Activated CD4-positive, alpha-beta T cell treated with anti-CD3 and anti-CD28 coated beads, Interleukin-2, amount 10 ng/mL, durations not matched to agents 7 days and 5 days (primary cell): ENCODE data around the gene SHC4. TPM values are rescaled to one million over a fixed set of nuclear protein-coding genes. Genes with fewer than 3 reads are reported as not detected.

ENCODE experiments used
- CTCF ChIA-PET: fragments of 350-600 bp; sonication (Branson Sonifier 250); formaldehyde crosslinking; loops from one replicate; lab custom pipeline; 2021; ENCODE audit warnings: antibody characterized with exemption; lab: Charles Lee
- POLR2A ChIA-PET: fragments of 350-600 bp; sonication (Branson Sonifier 250); formaldehyde crosslinking; loops from one replicate; lab custom pipeline; 2021; ENCODE audit warnings: antibody characterized with exemption; lab: Charles Lee
- DNase-seq: peaks from one replicate; pipeline ENCODE4 v3.0.0-alpha.2; 2020
- H3K27ac Mint-ChIP-seq: one replicate; pipeline ENCODE4 v1.8.0; 2021; ENCODE audit warnings: mild to moderate bottlenecking, moderate library complexity, mixed read lengths
- H3K27me3 Mint-ChIP-seq: one replicate; pipeline ENCODE4 v1.8.0; 2021; ENCODE audit warnings: mixed read lengths
- H3K36me3 Mint-ChIP-seq: one replicate; pipeline ENCODE4 v1.8.0; 2021; ENCODE audit warnings: low read depth, mixed read lengths
- H3K4me1 Mint-ChIP-seq: one replicate; pipeline ENCODE4 v1.8.0; 2021; ENCODE audit warnings: mixed read lengths
- H3K4me3 Mint-ChIP-seq: one replicate; pipeline ENCODE4 v1.8.0; 2021; ENCODE audit warnings: mild to moderate bottlenecking, moderate library complexity, mixed read lengths
- H3K9me3 Mint-ChIP-seq: one replicate; pipeline ENCODE4 v1.8.0; 2021; ENCODE audit warnings: mixed read lengths
- total RNA-seq, 2 experiments: library from RNA; stranded (reverse); gene quantifications; one replicate each; pipeline ENCODE4 v1.2.3, GENCODE V29; 2021

Gene SHC4
- total RNA-seq, 2 experiments from 2014 or later = 0.30 to 0.46 TPM

DNA sequence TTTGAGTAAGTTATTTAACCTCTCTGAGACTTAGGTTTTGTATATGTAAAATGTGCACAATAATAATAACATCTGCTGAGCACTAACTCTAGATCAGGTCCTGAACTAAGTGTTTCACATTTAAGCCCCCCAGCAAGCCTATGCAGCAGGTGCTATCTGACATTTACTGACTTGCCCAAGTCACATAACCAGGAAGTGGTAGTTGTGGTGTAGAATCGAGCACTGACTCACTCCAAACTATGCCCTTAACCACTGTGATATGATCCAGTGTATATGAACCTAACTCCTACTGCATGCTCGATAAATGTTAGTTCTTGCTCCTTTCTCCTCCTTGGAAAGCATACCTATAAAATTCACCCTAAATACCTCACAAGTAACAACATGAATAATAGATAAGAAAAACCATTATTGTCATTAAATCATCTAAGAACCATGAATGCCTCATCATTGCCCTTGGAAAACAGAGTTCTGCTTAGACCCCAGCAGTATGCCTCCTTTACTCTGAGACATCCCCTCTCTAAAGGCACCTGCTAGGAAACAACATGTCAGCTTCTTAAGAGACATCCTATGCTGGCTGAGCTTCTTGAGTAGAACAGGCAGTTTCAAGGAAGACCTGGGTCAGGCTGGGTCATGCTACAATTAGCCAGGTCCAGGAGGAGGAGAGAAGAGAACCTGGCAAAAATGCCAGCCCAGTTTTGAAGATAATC, 3.0 kb upstream of the SHC4 start:
- H3K27ac Mint-ChIP-seq = peak overlapping the region; percentile 79
- POLR2A ChIA-PET = interaction anchor here (1.2 kb wide), 1 partner anchor 9 kb away, joined by 3 read pairs; no protein-coding TSS in a partner anchor
- H3K36me3 Mint-ChIP-seq = peaks cover 2% of the 10 kb centered on the region
- H3K4me3 Mint-ChIP-seq = no peak overlapping the region
- CTCF ChIA-PET = interaction anchor here (0.6 to 7.9 kb wide), 16 partner anchors 9 to 1225 kb away, joined by 3 to 88 read pairs (median 3); partner anchors contain the start of gene EID1
- peak; percentile 61 for DNase-seq
- H3K4me1 Mint-ChIP-seq = peaks cover 45% of the 10 kb centered on the region
- no peaks in the 10 kb centered on the region for H3K9me3 Mint-ChIP-seq
- peaks cover 33% of the 10 kb centered on the region for H3K27me3 Mint-ChIP-seq

DNA sequence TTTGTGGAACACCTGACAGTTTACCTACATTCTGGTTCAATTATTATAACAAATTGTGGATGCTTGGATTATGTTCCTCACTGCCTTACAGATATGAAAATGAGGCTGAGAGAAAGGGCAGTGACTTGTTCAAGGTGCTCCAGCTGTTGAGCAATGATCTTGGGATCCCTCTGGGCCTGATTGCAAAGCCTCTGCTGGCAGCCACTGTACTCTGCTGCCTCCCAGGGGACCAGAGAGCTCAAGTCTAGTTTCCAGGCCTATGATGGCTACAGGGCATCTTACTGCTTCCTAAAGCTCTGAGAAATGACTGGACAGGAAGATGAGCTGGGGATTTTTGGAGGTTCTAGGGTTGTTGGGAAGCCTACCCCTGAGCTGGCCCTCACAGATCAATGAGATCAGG, 2.3 kb upstream of the SHC4 start:
- Mint-ChIP-seq H3K4me3 (no peak overlapping the region), H3K36me3 (peaks cover 2% of the 10 kb centered on the region), H3K9me3 (no peaks in the 10 kb centered on the region), H3K27ac (peak overlapping the region; percentile 43), H3K4me1 (peaks cover 45% of the 10 kb centered on the region), H3K27me3 (peaks cover 41% of the 10 kb centered on the region)
- no peak for DNase-seq
- POLR2A ChIA-PET = interaction anchor here (0.7 kb wide), 1 partner anchor 10 kb away, joined by 3 read pairs; no protein-coding TSS in a partner anchor
- CTCF ChIA-PET = interaction anchor here (0.6 to 7.9 kb wide), 13 partner anchors 9 to 111 kb away, joined by 3 to 88 read pairs (median 3); partner anchors contain the start of gene EID1

DNA sequence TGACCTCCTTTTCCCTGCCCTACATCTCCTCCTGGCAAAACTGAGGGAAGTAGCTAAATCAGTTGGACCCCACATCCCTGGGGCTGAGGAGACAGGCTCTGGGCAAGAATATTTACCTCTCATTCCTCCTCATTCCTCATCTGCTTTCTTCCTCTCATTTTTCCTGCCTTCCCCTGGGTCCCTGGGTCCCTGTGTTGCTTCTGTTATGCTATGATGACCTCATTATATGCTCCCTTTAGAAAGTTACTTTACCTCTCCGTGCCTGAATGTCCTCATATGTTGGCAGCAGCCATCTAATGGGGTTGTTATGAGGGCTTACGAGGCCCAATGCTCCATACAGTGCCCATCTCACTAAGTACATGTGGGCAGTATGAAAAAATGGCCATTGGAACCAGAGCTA, 1.2 kb upstream of the SHC4 start:
- Mint-ChIP-seq H3K4me1 (peaks cover 45% of the 10 kb centered on the region), H3K36me3 (peaks cover 2% of the 10 kb centered on the region), H3K9me3 (no peaks in the 10 kb centered on the region), H3K27me3 (peaks cover 41% of the 10 kb centered on the region), H3K27ac (peak overlapping the region; percentile 36), H3K4me3 (peak overlapping the region; percentile 12)
- ChIA-PET POLR2A (interaction anchor here (0.5 to 0.7 kb wide), 2 partner anchors 87 to 301 kb away, joined by 3 read pairs; partner anchors contain the start of gene EID1), CTCF (interaction anchor here (0.6 to 7.9 kb wide), 8 partner anchors 8 to 105 kb away, joined by 3 to 88 read pairs (median 4); no protein-coding TSS in a partner anchor)
- DNase-seq = no peak

DNA sequence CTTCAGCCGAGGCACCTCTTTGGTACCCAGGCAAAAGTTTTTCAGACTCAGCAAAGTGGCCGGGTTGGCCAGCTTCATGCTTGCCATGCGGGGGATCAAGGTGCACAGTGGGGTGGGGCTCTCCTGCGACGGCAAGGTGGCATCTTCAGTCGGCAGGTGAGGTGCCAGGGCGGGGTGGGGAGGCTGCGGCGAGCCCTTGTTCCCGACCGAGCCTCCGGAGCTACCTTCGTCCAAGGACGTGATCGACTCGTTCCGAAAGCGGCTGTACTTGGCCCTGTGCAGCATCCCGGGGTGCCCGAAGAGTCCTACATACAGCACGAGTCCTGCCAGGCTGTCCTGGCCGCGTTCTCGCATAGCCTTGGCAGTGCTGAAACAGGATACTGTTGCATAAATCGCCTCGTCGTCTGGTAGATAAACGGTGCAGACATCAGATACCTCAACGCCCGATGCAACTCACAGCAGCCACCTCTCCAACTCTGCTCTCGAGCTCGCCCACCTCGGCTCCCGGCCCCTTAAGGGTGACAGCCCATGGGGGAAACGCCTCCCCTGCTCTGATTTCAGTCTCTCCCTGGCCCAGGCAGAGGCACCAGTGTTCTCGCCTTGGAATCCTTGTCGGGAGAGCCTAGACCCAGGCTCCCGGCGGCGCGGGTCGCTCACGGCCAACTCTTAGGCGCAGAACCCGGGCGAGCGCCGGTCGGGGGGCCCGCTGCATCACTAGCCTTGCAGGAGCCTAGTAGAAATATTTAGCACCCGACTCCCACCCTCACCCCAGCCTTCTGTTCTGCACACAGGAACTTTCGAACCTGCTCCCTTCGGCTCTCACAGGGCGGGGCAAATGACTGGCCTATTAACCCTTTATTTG, 826 bp downstream of the SHC4 start:
- H3K9me3 Mint-ChIP-seq = no peaks in the 10 kb centered on the region
- peaks cover 45% of the 10 kb centered on the region for H3K27me3 Mint-ChIP-seq
- peak overlapping the region; percentile 63 for H3K4me3 Mint-ChIP-seq
- no peak overlapping the region for H3K27ac Mint-ChIP-seq
- no peak for DNase-seq
- H3K36me3 Mint-ChIP-seq = peaks cover 2% of the 10 kb centered on the region
- CTCF ChIA-PET = interaction anchor here (1.2 to 7.9 kb wide), 8 partner anchors 10 to 39 kb away, joined by 3 to 88 read pairs (median 4); no protein-coding TSS in a partner anchor
- POLR2A ChIA-PET = interaction anchor here (0.6 kb wide), 1 partner anchor 245 kb away, joined by 3 read pairs; no protein-coding TSS in a partner anchor
- H3K4me1 Mint-ChIP-seq = peaks cover 45% of the 10 kb centered on the region

DNA sequence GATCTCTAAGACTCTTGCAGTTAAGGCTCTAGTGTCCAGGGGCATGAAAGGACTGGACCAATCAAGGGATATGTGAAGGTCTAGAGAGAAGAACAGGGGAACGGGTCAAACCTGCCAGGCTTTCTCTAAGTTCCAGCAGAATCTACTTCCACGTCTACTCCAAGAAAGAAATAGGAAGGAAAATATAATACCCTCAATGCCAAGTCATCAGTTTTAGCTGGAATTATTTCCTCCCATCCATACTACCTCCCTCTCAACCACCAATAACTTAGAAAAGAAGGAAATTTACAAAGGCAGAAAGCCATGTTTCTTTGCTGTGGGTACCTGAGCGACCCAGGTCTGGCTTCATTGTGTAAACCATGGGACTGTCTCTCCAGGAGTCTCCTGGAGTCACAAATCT, 7.8 kb downstream of the SHC4 start:
- Mint-ChIP-seq H3K27ac (no peak overlapping the region), H3K4me1 (no peaks in the 10 kb centered on the region), H3K27me3 (peaks cover 27% of the 10 kb centered on the region), H3K4me3 (no peak overlapping the region), H3K9me3 (no peaks in the 10 kb centered on the region), H3K36me3 (no peaks in the 10 kb centered on the region)
- CTCF ChIA-PET = interaction anchor here (0.9 kb wide), 1 partner anchor 20 kb away, joined by 3 read pairs; no protein-coding TSS in a partner anchor
- no peak for DNase-seq
- POLR2A ChIA-PET = no interaction called here

DNA sequence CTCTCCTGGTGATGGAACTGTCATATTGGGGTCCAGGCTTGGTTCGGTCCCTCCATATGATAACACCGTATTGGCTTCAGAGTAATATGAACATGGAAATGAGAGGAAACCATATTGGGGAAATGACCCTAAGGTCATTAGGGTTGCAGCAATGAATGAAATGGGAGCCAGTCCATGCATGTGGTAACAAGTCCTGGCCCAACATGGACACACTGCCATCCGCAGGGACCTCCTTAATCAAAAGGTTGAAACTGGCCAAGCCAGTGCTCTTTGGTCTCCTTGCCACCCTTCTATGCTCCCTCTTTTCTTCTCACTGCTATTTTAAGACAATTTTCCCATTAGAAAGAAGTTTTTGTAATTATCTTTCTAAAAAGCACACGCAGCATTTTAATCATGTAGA, 8.3 kb downstream of the SHC4 start:
- no peaks in the 10 kb centered on the region for H3K9me3 Mint-ChIP-seq
- DNase-seq = no peak
- ChIA-PET POLR2A (no interaction called here), CTCF (interaction anchor here (0.9 kb wide), 1 partner anchor 20 kb away, joined by 3 read pairs; no protein-coding TSS in a partner anchor)
- H3K36me3 Mint-ChIP-seq = no peaks in the 10 kb centered on the region
- no peak overlapping the region for H3K4me3 Mint-ChIP-seq
- no peaks in the 10 kb centered on the region for H3K4me1 Mint-ChIP-seq
- no peak overlapping the region for H3K27ac Mint-ChIP-seq
- peaks cover 26% of the 10 kb centered on the region for H3K27me3 Mint-ChIP-seq

DNA sequence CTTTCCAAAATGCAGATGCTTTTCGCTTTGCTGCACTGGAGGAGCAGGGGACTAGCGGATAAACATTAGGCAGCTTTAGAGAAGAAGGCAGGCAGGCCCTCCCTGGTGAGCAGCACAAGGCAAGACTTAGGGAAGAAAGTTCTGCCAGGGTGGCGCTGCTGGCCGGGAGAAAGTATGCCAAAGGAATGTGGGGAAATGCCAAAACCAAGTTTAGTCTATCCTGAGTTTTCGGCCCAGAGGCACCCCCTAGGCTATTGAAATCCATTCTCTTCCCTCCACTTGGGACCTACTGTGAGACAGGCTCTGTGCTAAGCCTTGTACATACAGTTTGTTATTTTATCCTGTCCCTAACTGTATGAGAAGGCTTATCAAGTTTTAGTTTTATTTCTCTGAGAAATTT, 9.2 kb downstream of the SHC4 start:
- Mint-ChIP-seq H3K27me3 (peaks cover 21% of the 10 kb centered on the region), H3K27ac (no peak overlapping the region), H3K4me1 (no peaks in the 10 kb centered on the region), H3K36me3 (no peaks in the 10 kb centered on the region), H3K4me3 (no peak overlapping the region), H3K9me3 (no peaks in the 10 kb centered on the region)
- ChIA-PET CTCF (interaction anchor here (1.5 kb wide), 1 partner anchor 21 kb away, joined by 3 read pairs; no protein-coding TSS in a partner anchor), POLR2A (no interaction called here)
- no peak for DNase-seq

DNA sequence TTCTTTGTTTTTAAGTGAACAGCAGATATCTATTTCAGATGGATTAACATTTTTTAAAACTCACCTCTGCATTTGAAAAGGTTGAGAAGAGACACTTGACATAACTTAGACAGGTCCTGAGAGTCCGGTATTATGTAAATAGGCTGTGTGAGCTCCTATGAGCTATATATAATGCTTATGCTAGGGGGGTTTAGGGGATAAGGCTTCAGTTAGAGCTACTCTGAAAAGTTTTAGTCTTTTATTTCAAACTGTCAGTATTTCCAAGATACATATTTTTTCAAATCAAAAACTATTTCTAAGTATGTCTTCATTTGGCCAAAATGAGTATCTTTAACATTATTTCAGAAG, 16.9 kb downstream of the SHC4 start:
- H3K36me3 Mint-ChIP-seq = no peaks in the 10 kb centered on the region
- CTCF ChIA-PET = interaction anchor here (1.0 to 3.0 kb wide), 4 partner anchors 13 to 26 kb away, joined by 3 to 10 read pairs (median 6); no protein-coding TSS in a partner anchor

DNA sequence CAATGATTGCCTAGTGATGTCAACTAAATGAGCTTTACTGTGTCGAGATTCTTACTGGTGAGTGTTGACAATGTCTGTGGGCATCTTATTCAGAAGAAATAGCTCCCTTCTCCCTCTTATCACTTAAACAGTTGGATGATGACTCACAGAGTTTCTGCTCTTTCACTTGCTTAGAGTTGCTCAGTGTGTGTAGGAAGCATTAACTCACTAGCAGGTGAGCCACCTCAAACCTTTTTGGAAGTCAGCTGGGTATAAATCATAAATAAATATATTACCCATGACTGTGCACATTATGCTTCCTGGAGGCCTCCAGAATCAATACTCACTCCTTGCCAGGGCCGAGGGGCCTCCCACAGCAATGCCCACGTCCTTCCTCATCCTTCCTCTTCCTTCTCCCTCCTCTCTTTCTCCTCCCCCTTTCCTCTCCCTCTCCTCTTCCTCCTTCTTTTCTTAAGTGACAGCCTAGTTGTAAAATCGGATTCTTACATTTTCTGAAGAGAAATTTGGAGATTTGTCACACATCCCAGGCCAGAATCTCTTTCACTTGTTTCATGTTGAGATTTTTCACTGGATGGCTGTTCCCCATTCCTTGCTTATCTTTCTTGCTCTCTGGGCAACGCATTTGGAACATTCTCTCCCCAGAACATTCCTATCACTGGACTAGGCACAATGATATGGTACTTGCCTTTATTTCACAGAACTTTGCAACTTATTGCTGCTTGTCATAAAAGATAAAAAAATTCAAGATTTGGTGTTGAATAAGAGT, 17.5 kb downstream of the SHC4 start:
- ChIA-PET CTCF (interaction anchor here (0.6 to 3.0 kb wide), 5 partner anchors 13 to 209 kb away, joined by 3 to 10 read pairs (median 3); partner anchors contain the start of gene COPS2), POLR2A (no interaction called here)
- H3K4me1 Mint-ChIP-seq = peaks cover 13% of the 10 kb centered on the region
- H3K4me3 Mint-ChIP-seq = no peak overlapping the region
- H3K27ac Mint-ChIP-seq = no peak overlapping the region
- DNase-seq = no peak
- H3K36me3 Mint-ChIP-seq = no peaks in the 10 kb centered on the region
- no peaks in the 10 kb centered on the region for H3K9me3 Mint-ChIP-seq
- H3K27me3 Mint-ChIP-seq = peaks cover 11% of the 10 kb centered on the region

More for the DNA sequence above, 16.9 kb downstream of the SHC4 start:
- Mint-ChIP-seq H3K9me3 (no peaks in the 10 kb centered on the region), H3K27me3 (peaks cover 11% of the 10 kb centered on the region), H3K4me3 (no peak overlapping the region), H3K27ac (no peak overlapping the region), H3K4me1 (peaks cover 13% of the 10 kb centered on the region)
- POLR2A ChIA-PET = no interaction called here
- no peak for DNase-seq

DNA sequence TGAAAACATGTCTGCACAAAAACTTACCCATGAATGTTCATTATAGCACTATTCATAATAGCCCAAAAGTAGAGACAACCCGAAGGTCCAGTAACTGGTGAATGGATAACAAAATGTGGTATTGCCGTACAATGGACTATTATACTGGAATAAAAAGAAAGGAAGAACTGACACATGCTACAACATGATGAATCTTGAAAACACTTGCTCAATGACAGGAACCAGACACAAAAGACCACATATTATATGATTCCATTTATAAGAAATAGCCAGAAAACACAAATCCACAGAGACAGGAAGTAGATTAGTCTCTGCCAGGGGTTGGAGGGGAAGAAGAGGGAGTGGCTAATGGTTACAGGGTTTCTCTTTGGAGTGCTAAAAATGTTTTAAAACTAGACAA, 18.3 kb downstream of the SHC4 start:
- ChIA-PET POLR2A (no interaction called here), CTCF (interaction anchor here (0.6 to 3.0 kb wide), 5 partner anchors 14 to 210 kb away, joined by 3 to 10 read pairs (median 3); partner anchors contain the start of gene COPS2)
- H3K4me3 Mint-ChIP-seq = no peak overlapping the region
- peaks cover 13% of the 10 kb centered on the region for H3K4me1 Mint-ChIP-seq
- DNase-seq = no peak
- H3K27me3 Mint-ChIP-seq = peaks cover 11% of the 10 kb centered on the region
- H3K27ac Mint-ChIP-seq = no peak overlapping the region
- no peaks in the 10 kb centered on the region for H3K36me3 Mint-ChIP-seq
- no peaks in the 10 kb centered on the region for H3K9me3 Mint-ChIP-seq

DNA sequence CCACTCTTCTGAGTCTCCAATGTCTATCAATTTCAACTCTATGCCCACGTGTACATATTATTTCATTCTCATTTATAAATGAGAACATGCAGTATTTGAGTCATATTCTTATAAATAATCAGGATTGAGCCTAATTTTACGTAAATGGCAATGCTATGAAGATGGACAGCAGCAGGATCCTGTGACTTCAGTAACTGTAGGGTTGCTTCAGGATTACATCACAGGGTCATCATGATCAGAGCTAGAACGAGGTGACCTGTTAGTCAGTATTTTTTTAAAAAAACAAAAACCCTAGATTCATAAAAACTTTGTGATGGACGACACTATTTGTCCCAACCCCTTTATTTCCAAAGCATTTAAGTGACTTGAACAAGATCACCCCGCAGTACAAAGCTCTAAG, 21.8 kb downstream of the SHC4 start:
- no peaks in the 10 kb centered on the region for H3K36me3 Mint-ChIP-seq
- no peak for DNase-seq
- peaks cover 13% of the 10 kb centered on the region for H3K4me1 Mint-ChIP-seq
- POLR2A ChIA-PET = no interaction called here
- CTCF ChIA-PET = interaction anchor here (0.7 to 2.2 kb wide), 4 partner anchors 12 to 1203 kb away, joined by 3 to 7 read pairs (median 3); no protein-coding TSS in a partner anchor
- no peak overlapping the region for H3K4me3 Mint-ChIP-seq
- H3K27me3 Mint-ChIP-seq = peaks cover 11% of the 10 kb centered on the region
- H3K27ac Mint-ChIP-seq = no peak overlapping the region
- no peaks in the 10 kb centered on the region for H3K9me3 Mint-ChIP-seq
